ENCODE measurements around the gene LRRC18.

Gene LRRC18

GRCh38 chr10:48880016-48880705 is 59.5 kb downstream of the LRRC18 start:
- DNase-seq (ENCODE audit: low spot score), result no peak

- DNase-seq (ENCODE audit: low spot score), result no peak
These were observed 60.2 kb downstream of the LRRC18 start for GRCh38 chr10:48879451-48879850.

GRCh38 chr10:48878091-48878490 is 61.5 kb downstream of the LRRC18 start:
- no peak for DNase-seq (ENCODE audit: low spot score)

GRCh38 chr10:48872234-48872633 is 67.4 kb downstream of the LRRC18 start:
- DNase-seq (ENCODE audit: low spot score), result no peak
